GM21619 (cell line): ENCODE data around the gene GMPPA.

Experiments
- ATAC-seq: cut with Tn5 transposase; IDR thresholded peaks from one replicate; pipeline ENCODE4 v1.9.1; 2021; ENCODE audit not compliant: unreplicated experiment

The GMPPA gene

GRCh38 chr2:219537657-219538488, 39.2 kb downstream of the GMPPA start:
- ATAC-seq: no peak

- no peak for ATAC-seq
Observed at GRCh38 chr2:219538504-219538951, 39.8 kb downstream of the GMPPA start.

GRCh38 chr2:219538956-219539788, 40.5 kb downstream of the GMPPA start:
- no peak for ATAC-seq

- ATAC-seq: no peak
Observed at GRCh38 chr2:219539926-219540678, 41.4 kb downstream of the GMPPA start.

GRCh38 chr2:219540784-219541504, 42.3 kb downstream of the GMPPA start:
- no peak for ATAC-seq

GRCh38 chr2:219541611-219542180, 43.0 kb downstream of the GMPPA start:
- ATAC-seq: peak; percentile 46

- ATAC-seq: peak; percentile 37
Observed at GRCh38 chr2:219542931-219543595, 44.4 kb downstream of the GMPPA start.

GRCh38 chr2:219543596-219544358, 45.1 kb downstream of the GMPPA start, which contains the start of the genes CHPF and TMEM198:
TSS of gene CHPF (minus strand) at chr2:219543809. CDS start at chr2:219543538, 271 bp downstream.
TSS of gene TMEM198 (plus strand) at chr2:219544028. CDS start at chr2:219544728, 700 bp downstream.
- peak; percentile 70 for ATAC-seq

GRCh38 chr2:219544567-219544966, 45.9 kb downstream of the GMPPA start:
- no peak for ATAC-seq

GRCh38 chr2:219545295-219545942, 46.7 kb downstream of the GMPPA start:
- ATAC-seq: no peak

- no peak for ATAC-seq
Observed at GRCh38 chr2:219545943-219546352, 47.3 kb downstream of the GMPPA start.

- no peak for ATAC-seq
Observed at GRCh38 chr2:219547621-219548020, 48.9 kb downstream of the GMPPA start.

- ATAC-seq: no peak
Observed at GRCh38 chr2:219548990-219549389, 50.3 kb downstream of the GMPPA start.

- ATAC-seq: no peak
Observed at GRCh38 chr2:219549619-219550018, 50.9 kb downstream of the GMPPA start.

- peak; percentile 20 for ATAC-seq
Observed at GRCh38 chr2:219551441-219552381, 53.0 kb downstream of the GMPPA start.

- ATAC-seq: peak; percentile 91
Observed at GRCh38 chr2:219552382-219553167, 53.9 kb downstream of the GMPPA start.

GRCh38 chr2:219553168-219553417, 54.4 kb downstream of the GMPPA start:
- ATAC-seq: no peak
